HTERT RPE-1 (cell line): ENCODE measurements around the gene DYNLT5.
"Not testable (repeated sequence)": the region's sequence is repeated elsewhere in the genome, so short reads cannot be mapped to it uniquely, and the experiment has no call there.

ENCODE experiments used
- in situ Hi-C: fragments of 300-500 bp; cut with MboI; formaldehyde crosslinking; loops from 4 replicates; pipeline ENCODE4 v1.14.3; 2020; ENCODE audit warnings: low sequenced_read_pairs

Gene DYNLT5, protein sequence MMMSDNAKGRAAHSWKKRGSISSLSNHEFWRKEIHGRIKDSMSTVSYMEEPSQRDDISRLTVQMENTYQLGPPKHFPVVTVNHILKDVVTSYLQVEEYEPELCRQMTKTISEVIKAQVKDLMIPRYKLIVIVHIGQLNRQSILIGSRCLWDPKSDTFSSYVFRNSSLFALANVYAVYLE

DNA sequence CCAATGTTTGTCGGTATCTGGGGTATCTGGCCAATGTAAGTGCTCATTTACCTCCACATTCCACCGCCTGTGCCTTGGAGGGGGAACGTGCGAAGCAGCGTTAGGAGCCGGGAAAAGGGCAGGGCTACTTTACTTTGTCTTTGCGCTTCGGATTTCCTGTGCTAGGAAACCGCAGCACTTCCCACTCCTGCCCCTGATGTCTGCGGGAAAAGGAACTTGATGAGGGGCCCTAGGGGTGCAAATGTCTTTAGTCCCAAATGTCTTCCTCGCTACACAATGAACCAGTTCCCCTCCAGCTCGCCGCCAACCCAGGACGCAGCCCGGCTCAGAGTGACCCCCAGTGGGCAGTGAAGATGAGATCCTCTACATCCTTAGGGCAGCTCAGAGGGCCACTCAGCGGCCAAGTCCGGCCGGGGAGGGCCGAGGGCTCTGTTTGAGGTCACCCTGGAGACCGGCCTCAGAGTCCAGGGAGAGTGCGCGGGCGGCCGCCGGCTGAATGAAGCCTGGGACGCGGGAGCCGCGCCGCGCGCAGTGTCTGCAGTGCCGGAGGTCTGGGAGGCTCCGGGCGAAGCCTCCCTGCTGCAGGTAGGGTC is at the start of gene DYNLT5:
TSS of gene DYNLT5 (plus strand) at position 460 of the 593 bp plus-strand sequence. CDS start 2,200 bp downstream, outside the sequence.
- in situ Hi-C loops: no loop called here

GRCh38 chr1:66704177-66704875 is 47.9 kb upstream of the DYNLT5 start:
- in situ Hi-C loops: no loop called here

DNA sequence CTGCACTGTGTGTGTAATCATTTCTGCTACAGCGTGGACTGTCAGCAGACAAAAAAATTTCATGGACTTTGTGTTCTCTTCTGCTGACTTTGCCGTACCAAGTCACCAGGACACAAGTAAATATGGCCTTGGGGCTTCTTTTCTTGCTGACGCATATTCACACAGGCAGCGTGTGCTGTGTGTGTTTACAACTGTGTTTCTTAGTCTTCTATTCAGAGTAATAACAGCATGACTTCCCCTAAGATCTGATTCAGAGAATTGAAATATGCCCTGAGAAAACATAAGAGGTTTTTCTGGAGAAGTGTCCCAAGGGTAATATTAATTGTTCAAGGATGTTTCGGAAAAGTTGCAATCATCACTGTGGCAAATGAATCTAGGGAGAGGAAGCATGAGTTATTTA is 47.1 kb upstream of the DYNLT5 start:
- in situ Hi-C loops: no loop called here

DNA sequence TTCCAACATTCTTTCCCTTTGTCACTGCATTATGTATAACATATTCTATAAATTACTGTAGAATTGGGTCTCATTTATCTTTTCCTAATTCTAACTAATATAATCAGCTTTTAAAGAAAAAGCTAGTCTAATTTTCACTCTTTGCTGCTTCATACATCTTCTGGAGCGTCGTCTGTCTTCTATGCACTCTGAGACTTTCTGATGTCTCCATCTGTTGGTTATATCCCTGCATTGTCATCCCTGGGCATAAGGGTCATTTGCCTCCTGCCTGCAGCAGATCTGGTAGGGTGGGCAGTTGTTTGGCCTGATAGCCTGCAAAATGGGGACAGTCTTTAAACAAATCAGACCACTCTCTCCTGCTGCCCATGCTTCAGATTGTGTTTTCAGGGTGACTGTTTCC is 40.8 kb upstream of the DYNLT5 start:
- in situ Hi-C loops: no loop called here

GRCh38 chr1:66712839-66713238 is 39.4 kb upstream of the DYNLT5 start:
- in situ Hi-C loops: no loop called here

DNA sequence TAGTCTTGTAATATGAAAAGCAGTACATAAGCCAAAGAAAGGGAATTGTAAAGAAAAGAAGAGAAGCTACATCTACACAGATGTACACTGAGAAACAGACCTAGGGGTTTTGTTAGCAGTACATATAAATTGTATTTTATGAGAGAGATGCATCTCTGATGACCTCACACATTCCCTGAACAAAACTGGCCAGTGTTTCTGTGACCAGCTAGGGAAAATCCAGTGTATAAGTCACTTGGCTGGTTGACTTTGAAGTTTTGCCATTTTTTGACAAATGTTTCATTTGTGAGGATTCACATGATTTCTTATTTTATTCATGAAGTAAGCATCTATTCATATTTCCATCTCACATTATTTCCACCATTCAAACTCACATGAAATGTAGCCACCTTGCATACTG is 28.3 kb upstream of the DYNLT5 start:
- in situ Hi-C loops: no loop called here

- in situ Hi-C loops: no loop called here
Measured at GRCh38 chr1:66725885-66726665, 26.2 kb upstream of the DYNLT5 start.

DNA sequence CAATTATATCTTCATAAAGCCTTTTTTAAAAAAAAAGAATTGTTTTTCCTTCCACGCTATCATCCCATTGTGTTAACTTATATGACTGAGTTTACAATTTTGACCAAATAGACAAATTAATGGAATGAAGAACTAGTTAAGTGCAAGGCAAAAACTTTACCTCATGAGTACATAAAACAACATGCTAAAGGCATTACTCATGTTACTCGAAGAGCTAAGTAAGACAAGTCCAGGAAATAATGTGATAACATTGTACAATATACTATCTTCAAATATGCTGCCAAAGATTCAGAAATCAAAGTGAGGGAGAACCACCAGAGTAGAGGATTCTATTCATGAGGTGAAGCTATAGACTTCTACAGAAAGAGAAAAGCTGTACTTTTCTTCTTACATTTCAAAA is 24.2 kb upstream of the DYNLT5 start:
- in situ Hi-C loops: no loop called here

DNA sequence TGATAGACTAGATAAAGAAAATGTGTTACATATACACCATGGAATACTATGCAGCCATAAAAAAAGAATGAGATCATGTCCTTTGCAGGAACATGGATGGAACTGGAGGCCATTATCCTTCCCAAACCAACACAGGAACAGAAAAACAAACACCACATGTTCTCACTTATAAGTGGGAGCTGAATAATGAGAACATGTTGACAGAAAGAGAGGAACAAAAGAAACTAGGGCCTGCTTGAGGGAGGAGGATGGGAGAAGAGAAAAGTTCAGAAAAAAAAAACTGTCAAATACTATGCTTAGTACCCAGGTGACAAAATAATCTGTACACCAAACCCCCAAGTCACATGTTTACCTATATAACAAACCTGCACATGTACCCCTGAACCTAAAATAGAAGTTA is 23.5 kb upstream of the DYNLT5 start:
- in situ Hi-C loops: not testable (repeated sequence)

- in situ Hi-C loops: no loop called here
Measured at GRCh38 chr1:66729119-66729518, 23.1 kb upstream of the DYNLT5 start.

GRCh38 chr1:66729523-66729922 is 22.7 kb upstream of the DYNLT5 start:
- in situ Hi-C loops: no loop called here

- in situ Hi-C loops: no loop called here
Measured at GRCh38 chr1:66730462-66730861, 21.8 kb upstream of the DYNLT5 start.

DNA sequence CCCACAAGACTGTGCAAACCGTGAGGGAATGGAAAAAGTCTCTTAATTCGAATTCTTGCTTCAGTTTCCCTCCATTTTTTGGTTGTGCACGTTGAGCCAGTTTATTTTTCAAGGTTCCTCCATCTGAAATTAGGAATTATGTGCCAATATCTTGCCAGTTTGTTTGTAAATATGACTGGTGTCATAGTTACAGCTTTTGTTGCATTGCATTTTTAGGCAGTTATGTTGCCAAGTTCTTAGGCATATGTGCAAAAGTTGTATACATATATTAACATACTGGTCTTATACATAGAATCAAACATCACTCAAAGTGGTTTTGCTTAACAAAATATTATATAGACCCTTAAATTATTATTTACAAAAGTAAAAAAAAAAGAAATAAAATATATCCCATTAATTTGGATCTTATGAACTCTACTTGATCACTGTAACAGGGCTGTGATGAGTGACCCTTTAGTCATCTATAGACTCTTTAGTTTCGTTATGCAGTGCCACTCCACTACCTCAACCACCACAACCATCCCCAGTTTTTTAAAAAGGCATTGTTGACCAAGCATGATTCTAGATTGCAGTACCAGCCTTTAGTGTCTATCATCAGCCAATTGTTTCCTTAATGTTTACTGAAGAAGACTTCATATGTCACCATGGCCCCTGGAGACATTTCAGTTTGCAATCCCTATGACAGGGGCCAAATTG is 20.9 kb upstream of the DYNLT5 start:
- in situ Hi-C loops: no loop called here

DNA sequence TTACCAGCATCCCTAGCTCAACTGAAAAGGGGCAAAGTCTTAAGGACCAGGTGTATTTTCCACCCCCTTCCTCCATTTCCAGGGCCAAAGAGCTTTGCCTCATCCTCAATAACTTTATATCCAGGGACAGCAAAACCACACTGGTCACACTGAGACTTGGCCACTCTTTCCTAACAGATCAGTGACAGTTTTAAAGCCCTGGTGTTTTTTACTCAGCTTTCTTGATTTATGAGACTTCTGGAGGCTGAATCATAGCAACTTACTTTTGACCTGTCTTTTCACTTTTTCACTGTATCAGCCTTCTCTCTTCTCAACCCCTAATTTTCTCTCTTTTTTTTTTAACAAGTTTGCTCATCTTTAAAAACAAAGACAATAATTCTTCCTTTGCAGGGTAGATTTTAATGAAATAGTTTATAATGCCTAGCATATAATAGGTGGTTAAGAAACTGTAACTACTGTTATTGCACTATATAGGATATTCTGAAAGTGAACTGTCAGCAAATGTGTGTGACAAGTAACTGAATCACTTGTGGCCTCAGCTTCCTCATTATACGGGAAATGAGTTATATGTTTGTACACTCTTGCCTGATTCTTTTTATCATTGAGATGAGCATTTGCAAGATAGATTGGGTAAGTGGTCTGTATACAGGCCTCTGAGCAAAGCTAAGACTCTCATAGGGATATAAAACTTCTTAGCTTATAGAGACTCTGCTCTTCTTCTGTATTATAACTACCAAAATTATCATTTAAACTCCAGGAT is 19.7 kb upstream of the DYNLT5 start:
- in situ Hi-C loops: no loop called here

DNA sequence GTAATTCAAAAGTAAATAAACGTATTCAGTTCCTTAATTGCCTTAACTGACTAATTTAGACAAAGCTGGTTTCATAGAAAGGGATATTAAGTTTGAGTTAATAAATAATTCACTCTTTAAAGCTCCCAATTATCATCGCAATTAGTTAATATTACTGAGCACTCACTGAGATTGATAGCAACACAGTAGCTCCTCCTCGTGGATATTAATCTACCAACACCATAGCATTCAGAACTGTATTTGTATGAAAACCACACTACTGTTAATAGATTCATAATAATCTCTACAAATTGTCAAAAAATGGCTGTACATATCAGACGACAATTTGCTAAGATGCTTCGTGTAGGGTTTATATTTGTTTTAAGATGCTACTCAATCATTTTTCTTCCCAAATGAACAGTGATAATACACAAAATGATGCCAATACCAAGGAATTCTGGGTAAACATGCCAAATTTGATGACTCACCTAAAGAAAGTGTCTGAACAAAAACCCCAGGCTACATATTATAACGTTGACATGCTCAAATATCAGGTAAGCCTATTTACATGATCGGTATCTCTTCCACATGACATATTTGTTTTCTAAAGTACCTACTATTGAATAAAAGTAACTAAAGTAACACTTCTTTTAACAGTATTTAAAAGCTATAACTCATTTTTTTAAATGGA is 18.8 kb upstream of the DYNLT5 start:
- in situ Hi-C loops: no loop called here

- in situ Hi-C loops: not testable (repeated sequence)
Measured at GRCh38 chr1:66734531-66734930, 17.7 kb upstream of the DYNLT5 start.

- in situ Hi-C loops: no loop called here
Measured at GRCh38 chr1:66737836-66738235, 14.4 kb upstream of the DYNLT5 start.

- in situ Hi-C loops: no loop called here
Measured at GRCh38 chr1:66739401-66740157, 12.7 kb upstream of the DYNLT5 start.

DNA sequence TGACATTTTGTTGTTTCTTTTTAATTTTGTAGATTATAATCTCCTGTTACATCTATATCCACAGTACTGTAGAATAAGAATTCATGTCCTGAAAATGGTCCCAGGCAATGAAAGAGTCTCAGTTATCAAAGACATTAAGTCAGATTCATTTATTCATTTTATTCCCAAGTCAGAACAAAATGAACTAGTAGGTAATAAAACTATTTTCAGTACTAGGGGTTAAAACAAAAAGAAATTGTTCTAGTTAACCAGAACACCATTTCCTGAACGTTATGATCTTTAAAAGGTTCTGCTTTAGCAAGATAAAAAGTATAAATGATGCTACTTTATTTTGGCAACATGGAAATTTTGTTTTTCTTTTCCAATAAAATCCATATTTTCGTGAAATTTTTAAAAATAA is 6.8 kb upstream of the DYNLT5 start:
- in situ Hi-C loops: no loop called here
